HCT116 (cell line): ENCODE measurements around the gene CDH13. TPM values are rescaled to one million over a fixed set of nuclear protein-coding genes. Genes with fewer than 3 reads are reported as not detected.

ENCODE experiments used
- ATAC-seq: fragments of 200-7000 bp; cut with Tn5 transposase; 2 replicates; pipeline ENCODE4 v1.9.1; 2020; ENCODE audit warnings: mild to moderate bottlenecking, moderate library complexity
- BruUV-seq: library from RNA; stranded (reverse); fragments of 400-500 nt; replicated peaks from 2 replicates; lab custom pipeline; 2021; lab: Mats Ljungman, UMichigan
- CTCF ChIA-PET: fragments of 300-600 bp; sonication (Branson Sonifier 250); formaldehyde crosslinking; loops from one replicate; lab custom pipeline; 2021; ENCODE audit warnings: antibody characterized with exemption; lab: Charles Lee
- POLR2A ChIA-PET: fragments of 300-600, 350-600 bp; sonication (Branson Sonifier 250); formaldehyde crosslinking; loops from one replicate; lab custom pipeline; 2021; ENCODE audit warnings: antibody characterized with exemption; lab: Charles Lee
- RAD21 ChIA-PET, 2 experiments: fragments of 300-600 bp; sonication (Branson Sonifier 250); formaldehyde crosslinking; loops; one replicate each; lab custom pipeline; 2023; ENCODE audit warnings: low total read pairs in 2 of 2; ENCODE audit not compliant: uncharacterized antibody in 2 of 2, unreplicated experiment in 2 of 2, low non-redundant PET in 1 of 2; lab: Charles Lee
- DNase-seq: peaks from one replicate; pipeline ENCODE4 v3.0.0-alpha.2; 2010; ENCODE audit warnings: low read depth, low spot score
- H2AFZ ChIP-seq: fragments of 200-600 bp; shearing (Covaris generic), sonication (generic); 2 replicates; pipeline ENCODE4 v1.6.1; 2017; ENCODE audit warnings: low read depth, mixed run types, mixed read lengths, antibody characterized with exemption, low read length; ENCODE audit not compliant: poor library complexity, severe bottlenecking
- H3K27ac ChIP-seq: 2 replicates; pipeline ENCODE4 v1.5.1; 2012; ENCODE audit warnings: low read depth, low read length
- H3K27me3 ChIP-seq: fragments of 200-600 bp; sonication (generic); 2 replicates; pipeline ENCODE4 v1.6.1; 2016; ENCODE audit warnings: mixed run types, low read length, mixed read lengths; ENCODE audit not compliant: insufficient read depth
- H3K36me3 ChIP-seq, 2 experiments: fragments of 200-500 bp in 1 of 2; fragments of 200-600 bp in 1 of 2; sonication (Bioruptor generic) in 1 of 2; sonication (generic) in 1 of 2; 2 replicates each; pipeline versions ENCODE4 v1.5.1 to v1.6.1; 2014 to 2016; ENCODE audit warnings: low read length in 2 of 2, inconsistent platforms in 1 of 2, mixed read lengths in 1 of 2, mixed run types in 1 of 2; ENCODE audit not compliant: insufficient read depth in 2 of 2, control insufficient read depth in 1 of 2
- H3K4me1 ChIP-seq, 2 experiments: fragments of 200-600 bp in 1 of 2; sonication (generic) in 1 of 2; 2 replicates each; pipeline versions ENCODE4 v1.5.1 to v1.6.1; 2012 to 2017; ENCODE audit warnings: low read length in 2 of 2, inconsistent platforms in 1 of 2, mild to moderate bottlenecking in 1 of 2, mixed read lengths in 1 of 2, mixed run types in 1 of 2, moderate library complexity in 1 of 2; ENCODE audit not compliant: insufficient read depth in 2 of 2, control insufficient read depth in 1 of 2
- H3K4me2 ChIP-seq: fragments of 200-600 bp; sonication (generic); 2 replicates; pipeline ENCODE4 v1.6.1; 2017; ENCODE audit warnings: mixed run types, low read length, mixed read lengths
- H3K4me3 ChIP-seq, 2 experiments: fragments of 200-600 bp in 1 of 2; sonication (generic) in 1 of 2; replicated peaks in 1 of 2; 2 replicates each; pipeline ENCODE4 v1.5.1; 2011 to 2016; ENCODE audit warnings: low read length in 2 of 2, control low read depth in 1 of 2, low read depth in 1 of 2, mild to moderate bottlenecking in 1 of 2, mixed read lengths in 1 of 2, mixed run types in 1 of 2
- H3K79me2 ChIP-seq: fragments of 200-600 bp; sonication (generic); 2 replicates; pipeline ENCODE4 v1.6.1; 2017; ENCODE audit warnings: mild to moderate bottlenecking, mixed run types, low read length, moderate library complexity, mixed read lengths; ENCODE audit not compliant: insufficient read depth
- H3K9ac ChIP-seq: fragments of 200-600 bp; sonication (generic); 2 replicates; pipeline ENCODE4 v1.6.1; 2016; ENCODE audit warnings: low read length, mixed read lengths
- H3K9me2 ChIP-seq: fragments of 200-600 bp; sonication (generic), shearing (Covaris generic); 2 replicates; pipeline ENCODE4 v1.6.1; 2017; ENCODE audit warnings: mixed run types, mild to moderate bottlenecking, moderate library complexity; ENCODE audit not compliant: insufficient read depth
- H3K9me3 ChIP-seq, 2 experiments: fragments of 200-500 bp in 1 of 2; fragments of 200-600 bp in 1 of 2; sonication (Bioruptor generic) in 1 of 2; sonication (generic) in 1 of 2; 2 replicates each; pipeline ENCODE4 v1.6.1; 2014 to 2017; ENCODE audit warnings: low read length in 2 of 2, mixed read lengths in 2 of 2, inconsistent platforms in 1 of 2, low read depth in 1 of 2, mild to moderate bottlenecking in 1 of 2, mixed run types in 1 of 2, moderate library complexity in 1 of 2; ENCODE audit not compliant: control insufficient read depth in 1 of 2, insufficient read depth in 1 of 2
- H4K20me1 ChIP-seq: fragments of 200-600 bp; sonication (generic), shearing (Covaris generic); 2 replicates; pipeline ENCODE4 v1.6.1; 2017; ENCODE audit warnings: mixed run types, mild to moderate bottlenecking, moderate library complexity; ENCODE audit not compliant: insufficient read depth
- ATF3 ChIP-seq: IDR thresholded peaks from 2 replicates; pipeline ENCODE4 v1.6.1; 2012
- CBX3 ChIP-seq: IDR thresholded peaks from 2 replicates; pipeline ENCODE4 v1.6.1; 2012; ENCODE audit warnings: low read depth
- CEBPB ChIP-seq: IDR thresholded peaks from 2 replicates; pipeline ENCODE4 v1.6.1; 2012; ENCODE audit warnings: low read depth
- CTCF ChIP-seq, 3 experiments: fragments of 200-600 bp in 1 of 3; sonication (generic) in 1 of 3; IDR thresholded peaks in 2 of 3; conservative IDR thresholded peaks in 1 of 3; 2 replicates each; pipeline ENCODE4 v1.5.1; 2012 to 2017; ENCODE audit warnings: low read depth in 2 of 3, low read length in 2 of 3, antibody characterized with exemption in 1 of 3, borderline replicate concordance in 1 of 3, control low read depth in 1 of 3, mild to moderate bottlenecking in 1 of 3, mixed read lengths in 1 of 3, mixed run types in 1 of 3, moderate library complexity in 1 of 3; ENCODE audit not compliant: insufficient read depth in 1 of 3
- ELF1 ChIP-seq: IDR thresholded peaks from 2 replicates; pipeline ENCODE4 v1.6.1; 2012; ENCODE audit warnings: low read depth, borderline replicate concordance
- EZH2 ChIP-seq: fragments of 200-600 bp; sonication (generic); IDR thresholded peaks from 2 replicates; pipeline ENCODE4 v1.6.1; 2017; ENCODE audit warnings: antibody characterized with exemption, mixed run types
- EZH2phosphoT487 ChIP-seq: fragments of 200-600 bp; IDR thresholded peaks from 2 replicates; pipeline ENCODE4 v1.6.1; 2018; ENCODE audit warnings: antibody characterized with exemption, borderline replicate concordance
- FOSL1 ChIP-seq: IDR thresholded peaks from 2 replicates; pipeline ENCODE4 v1.6.1; 2012; ENCODE audit warnings: low read depth
- MAX ChIP-seq: IDR thresholded peaks from 2 replicates; pipeline ENCODE4 v1.6.1; 2012
- POLR2A ChIP-seq: IDR thresholded peaks from 2 replicates; pipeline ENCODE4 v1.7.0; 2011; ENCODE audit warnings: borderline replicate concordance; ENCODE audit not compliant: insufficient read depth, insufficient read length; ENCODE audit errors: extremely low read depth
- POLR2AphosphoS5 ChIP-seq: IDR thresholded peaks from 2 replicates; pipeline ENCODE4 v1.6.1; 2011; ENCODE audit warnings: mild to moderate bottlenecking, low read depth, low read length, moderate library complexity
- RAD21 ChIP-seq: IDR thresholded peaks from 2 replicates; pipeline ENCODE4 v1.6.1; 2012; ENCODE audit warnings: low read depth, mild to moderate bottlenecking
- REST ChIP-seq: IDR thresholded peaks from 2 replicates; pipeline ENCODE4 v1.6.1; 2012; ENCODE audit warnings: low read depth
- SIN3A ChIP-seq: IDR thresholded peaks from 2 replicates; pipeline ENCODE4 v1.6.1; 2012; ENCODE audit warnings: low read depth
- SP1 ChIP-seq: IDR thresholded peaks from 2 replicates; pipeline ENCODE4 v1.6.1; 2012; ENCODE audit warnings: low read depth
- TCF7L2 ChIP-seq: IDR thresholded peaks from 2 replicates; pipeline ENCODE4 v1.7.0; 2011; ENCODE audit warnings: borderline replicate concordance, inconsistent platforms; ENCODE audit not compliant: insufficient read depth, insufficient read length; ENCODE audit errors: extremely low read depth
- ZBTB33 ChIP-seq: IDR thresholded peaks from 2 replicates; pipeline ENCODE4 v1.6.1; 2011; ENCODE audit warnings: mild to moderate bottlenecking, low read length, moderate library complexity; ENCODE audit not compliant: insufficient replicate concordance; ENCODE audit errors: extremely low read depth
- ZFX ChIP-seq: fragments of 450-650 bp; IDR thresholded peaks from 2 replicates; pipeline ENCODE4 v1.6.1; 2017
- intact Hi-C: fragments of 100-400 bp; cut with micrococcal nuclease; formaldehyde crosslinking; loops from 2 replicates; pipeline ENCODE4 v1.10.0; 2022
- total RNA-seq: library from RNA; stranded (reverse); gene quantifications from one replicate; pipeline ENCODE4 v1.2.1, GENCODE V29; 2021; ENCODE audit not compliant: unreplicated experiment

Gene CDH13
- total RNA-seq, 1 experiment from 2014 or later = not detected

- Histone ChIP-seq H3K79me2 (no peaks in the 10 kb centered on the region), H3K36me3 (no peaks in the 10 kb centered on the region)
- no peak for ATAC-seq
- TF ChIP-seq SIN3A = no peak
- no peak for TF ChIP-seq EZH2
- TF ChIP-seq EZH2phosphoT487 = no peak
- TF ChIP-seq RAD21 = no peak
- no peak for TF ChIP-seq FOSL1
- TF ChIP-seq ELF1 = no peak
- no peak for TF ChIP-seq POLR2AphosphoS5
- TF ChIP-seq ATF3 = no peak
- TF ChIP-seq ZFX = no peak
- TF ChIP-seq CBX3 = no peak
- TF ChIP-seq MAX = no peak
- TF ChIP-seq REST = no peak
- no peak for TF ChIP-seq CTCF (IDR thresholded peaks at IDR 0.05 in 2 of 3, conservative IDR thresholded peaks at IDR 0.05 in 1 of 3; ENCODE audit: borderline replicate concordance in 1 of 3, insufficient read depth in 1 of 3, low read depth in 2 of 3, low read length in 2 of 3)
- TF ChIP-seq ZBTB33 = no peak
- no peak for TF ChIP-seq CEBPB
- no peak for TF ChIP-seq SP1
- TF ChIP-seq TCF7L2 = no peak
- TF ChIP-seq POLR2A = no peak
- TF ChIP-seq, all 23 proteins: peak for 0
- ChIA-PET POLR2A (no interaction called here), CTCF (no interaction called here), RAD21 (no interaction called here)
- BruUV-seq = no TSS peak
- H4K20me1 ChIP-seq = no peaks in the 10 kb centered on the region
- intact Hi-C loops = loop anchor here (10.0 kb wide), 1 partner anchor 809 kb away; no protein-coding TSS in a partner anchor
- no peaks in the 10 kb centered on the region for H3K9me2 ChIP-seq
- H3K4me1 ChIP-seq = no peaks in the 10 kb centered on the region
- H3K4me3 ChIP-seq = no peak overlapping the region
- no peak overlapping the region for H2AFZ ChIP-seq
- H3K4me2 ChIP-seq = no peak overlapping the region
- H3K9me3 ChIP-seq = no peaks in the 10 kb centered on the region
- no peaks in the 10 kb centered on the region for H3K27me3 ChIP-seq
- no peak overlapping the region for H3K9ac ChIP-seq
- no peak overlapping the region for H3K27ac ChIP-seq
- DNase-seq = no peak
Measured at GRCh38 chr16:83443972-83444371, 817.2 kb downstream of the CDH13 start.
